SK-N-SH treated with all-trans-retinoic acid at 6 μM for 48 hours (cell line): ENCODE results near the gene POMGNT2.

Experiments
- ATAC-seq: fragments of 200-7000 bp; cut with Tn5 transposase; 3 replicates; pipeline ENCODE4 v1.9.1; 2020; ENCODE audit warnings: mild to moderate bottlenecking, moderate library complexity
- ARNTL ChIP-seq: fragments of 450-650 bp; formaldehyde crosslinking; IDR thresholded peaks from 2 replicates; pipeline ENCODE4 v1.5.0; 2020; ENCODE audit warnings: low read depth, mild to moderate bottlenecking, moderate library complexity, borderline replicate concordance
- CSDC2 ChIP-seq: fragments of 250-450 bp; sonication (Bioruptor Pico); IDR thresholded peaks from 2 replicates; pipeline ENCODE4 v1.5.0; 2020; ENCODE audit warnings: mild to moderate bottlenecking, moderate library complexity
- GLIS3 ChIP-seq: fragments of 250-450 bp; sonication (Bioruptor Pico); IDR thresholded peaks from 2 replicates; pipeline ENCODE4 v1.5.0; 2020; ENCODE audit warnings: mild to moderate bottlenecking, moderate library complexity
- OSR1 ChIP-seq: fragments of 250-450 bp; sonication (Bioruptor Pico); IDR thresholded peaks from 2 replicates; pipeline ENCODE4 v1.8.0; 2022; ENCODE audit warnings: moderate library complexity, mild to moderate bottlenecking, inconsistent platforms
- RARB ChIP-seq: fragments of 250-450 bp; sonication (Bioruptor Pico); IDR thresholded peaks from 2 replicates; pipeline ENCODE4 v1.8.0; 2021; ENCODE audit warnings: mild to moderate bottlenecking, moderate library complexity
- SNAI2 ChIP-seq: fragments of 250-450 bp; sonication (Bioruptor Pico); IDR thresholded peaks from 2 replicates; pipeline ENCODE4 v1.5.0; 2020; ENCODE audit warnings: mild to moderate bottlenecking, moderate library complexity
- TOX ChIP-seq: fragments of 250-450 bp; sonication (Bioruptor Pico); IDR thresholded peaks from 2 replicates; pipeline ENCODE4 v1.8.0; 2021; ENCODE audit warnings: mild to moderate bottlenecking, moderate library complexity, borderline replicate concordance
- ZC3H10 ChIP-seq: fragments of 250-450 bp; sonication (Bioruptor Pico); IDR thresholded peaks from 2 replicates; pipeline ENCODE4 v1.5.1; 2021; ENCODE audit warnings: mild to moderate bottlenecking, moderate library complexity
- ZFP3 ChIP-seq: fragments of 250-450 bp; sonication (Bioruptor Pico); IDR thresholded peaks from 2 replicates; pipeline ENCODE4 v1.5.0; 2020; ENCODE audit warnings: mild to moderate bottlenecking, moderate library complexity
- ZFP30 ChIP-seq: fragments of 450-650 bp; formaldehyde crosslinking; IDR thresholded peaks from 2 replicates; pipeline ENCODE4 v1.5.0; 2022; ENCODE audit warnings: mild to moderate bottlenecking, moderate library complexity
- ZNF8 ChIP-seq: fragments of 450-650 bp; formaldehyde crosslinking; IDR thresholded peaks from 2 replicates; pipeline ENCODE4 v1.5.0; 2020; ENCODE audit warnings: mild to moderate bottlenecking, moderate library complexity
- TF ChIP-seq, protein P1 (sequence below): fragments of 250-450 bp; sonication (Bioruptor Pico); IDR thresholded peaks from 2 replicates; pipeline ENCODE4 v1.5.0; 2020; ENCODE audit warnings: mild to moderate bottlenecking, moderate library complexity
- TF ChIP-seq, protein P2 (sequence below): fragments of 250-450 bp; sonication (Bioruptor Pico); IDR thresholded peaks from 2 replicates; pipeline ENCODE4 v1.8.0; 2020; ENCODE audit warnings: mild to moderate bottlenecking, moderate library complexity, borderline replicate concordance
- TF ChIP-seq, protein P3 (sequence below): fragments of 250-450 bp; sonication (Bioruptor Pico); IDR thresholded peaks from 2 replicates; pipeline ENCODE4 v1.8.0; 2021; ENCODE audit warnings: low read depth, mild to moderate bottlenecking, moderate library complexity, borderline replicate concordance
- TF ChIP-seq, protein P4 (sequence below): fragments of 250-450 bp; sonication (Bioruptor Pico); IDR thresholded peaks from 2 replicates; pipeline ENCODE4 v1.5.1; 2021; ENCODE audit warnings: mild to moderate bottlenecking, moderate library complexity

POMGNT2 gene

DNA sequence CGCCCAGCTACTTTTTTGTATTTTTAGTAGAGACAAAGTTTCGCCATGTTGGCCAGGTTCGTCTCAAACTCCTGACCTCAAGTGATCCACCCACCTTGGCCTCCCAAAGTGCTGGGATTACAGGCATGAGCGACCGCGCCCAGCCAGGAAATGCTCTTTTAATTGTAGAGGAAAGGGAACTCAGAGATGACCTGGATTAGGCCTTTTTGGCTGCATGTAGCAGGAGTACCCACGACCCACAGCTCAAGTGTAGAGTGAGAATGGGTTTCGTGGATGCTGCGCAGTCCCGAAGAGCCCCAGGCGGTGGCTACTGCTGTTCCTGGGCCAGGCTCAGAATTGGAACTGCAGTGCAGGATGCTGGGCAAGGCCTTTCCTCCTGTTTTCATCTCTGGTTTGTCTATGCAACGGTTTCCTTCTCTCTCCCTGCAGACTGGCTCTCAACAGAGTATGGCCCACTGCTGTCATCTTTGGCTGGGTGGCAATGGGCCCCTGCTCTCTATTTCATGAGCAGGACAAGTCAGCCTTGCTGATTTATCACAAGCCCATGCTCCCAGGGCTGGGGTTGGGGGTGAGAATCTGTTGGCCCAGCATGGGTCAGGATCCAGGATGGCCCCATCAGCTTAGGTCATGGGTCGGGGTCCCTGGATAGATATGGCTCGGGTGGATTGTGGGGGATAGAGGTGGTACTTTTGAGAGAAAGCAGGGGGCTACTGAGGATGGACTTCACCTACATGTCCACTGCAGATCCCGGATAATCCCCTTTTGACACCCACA lies 75.5 kb downstream of the POMGNT2 start:
- TF ChIP-seq, protein P1, sequence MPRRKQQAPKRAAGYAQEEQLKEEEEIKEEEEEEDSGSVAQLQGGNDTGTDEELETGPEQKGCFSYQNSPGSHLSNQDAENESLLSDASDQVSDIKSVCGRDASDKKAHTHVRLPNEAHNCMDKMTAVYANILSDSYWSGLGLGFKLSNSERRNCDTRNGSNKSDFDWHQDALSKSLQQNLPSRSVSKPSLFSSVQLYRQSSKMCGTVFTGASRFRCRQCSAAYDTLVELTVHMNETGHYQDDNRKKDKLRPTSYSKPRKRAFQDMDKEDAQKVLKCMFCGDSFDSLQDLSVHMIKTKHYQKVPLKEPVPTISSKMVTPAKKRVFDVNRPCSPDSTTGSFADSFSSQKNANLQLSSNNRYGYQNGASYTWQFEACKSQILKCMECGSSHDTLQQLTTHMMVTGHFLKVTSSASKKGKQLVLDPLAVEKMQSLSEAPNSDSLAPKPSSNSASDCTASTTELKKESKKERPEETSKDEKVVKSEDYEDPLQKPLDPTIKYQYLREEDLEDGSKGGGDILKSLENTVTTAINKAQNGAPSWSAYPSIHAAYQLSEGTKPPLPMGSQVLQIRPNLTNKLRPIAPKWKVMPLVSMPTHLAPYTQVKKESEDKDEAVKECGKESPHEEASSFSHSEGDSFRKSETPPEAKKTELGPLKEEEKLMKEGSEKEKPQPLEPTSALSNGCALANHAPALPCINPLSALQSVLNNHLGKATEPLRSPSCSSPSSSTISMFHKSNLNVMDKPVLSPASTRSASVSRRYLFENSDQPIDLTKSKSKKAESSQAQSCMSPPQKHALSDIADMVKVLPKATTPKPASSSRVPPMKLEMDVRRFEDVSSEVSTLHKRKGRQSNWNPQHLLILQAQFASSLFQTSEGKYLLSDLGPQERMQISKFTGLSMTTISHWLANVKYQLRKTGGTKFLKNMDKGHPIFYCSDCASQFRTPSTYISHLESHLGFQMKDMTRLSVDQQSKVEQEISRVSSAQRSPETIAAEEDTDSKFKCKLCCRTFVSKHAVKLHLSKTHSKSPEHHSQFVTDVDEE, result no peak
- TF ChIP-seq ZC3H10 (no peak), TOX (CRISPR knock-in tag) (no peak), ZFP30 (CRISPR knock-in tag) (no peak), ZFP3 (CRISPR knock-in tag) (no peak), ZNF8 (CRISPR knock-in tag) (no peak), CSDC2 (no peak), RARB (no peak), SNAI2 (CRISPR knock-in tag) (no peak), ARNTL (CRISPR knock-in tag) (no peak), OSR1 (CRISPR knock-in tag) (no peak), GLIS3 (CRISPR knock-in tag) (no peak)
- TF ChIP-seq, protein P2, sequence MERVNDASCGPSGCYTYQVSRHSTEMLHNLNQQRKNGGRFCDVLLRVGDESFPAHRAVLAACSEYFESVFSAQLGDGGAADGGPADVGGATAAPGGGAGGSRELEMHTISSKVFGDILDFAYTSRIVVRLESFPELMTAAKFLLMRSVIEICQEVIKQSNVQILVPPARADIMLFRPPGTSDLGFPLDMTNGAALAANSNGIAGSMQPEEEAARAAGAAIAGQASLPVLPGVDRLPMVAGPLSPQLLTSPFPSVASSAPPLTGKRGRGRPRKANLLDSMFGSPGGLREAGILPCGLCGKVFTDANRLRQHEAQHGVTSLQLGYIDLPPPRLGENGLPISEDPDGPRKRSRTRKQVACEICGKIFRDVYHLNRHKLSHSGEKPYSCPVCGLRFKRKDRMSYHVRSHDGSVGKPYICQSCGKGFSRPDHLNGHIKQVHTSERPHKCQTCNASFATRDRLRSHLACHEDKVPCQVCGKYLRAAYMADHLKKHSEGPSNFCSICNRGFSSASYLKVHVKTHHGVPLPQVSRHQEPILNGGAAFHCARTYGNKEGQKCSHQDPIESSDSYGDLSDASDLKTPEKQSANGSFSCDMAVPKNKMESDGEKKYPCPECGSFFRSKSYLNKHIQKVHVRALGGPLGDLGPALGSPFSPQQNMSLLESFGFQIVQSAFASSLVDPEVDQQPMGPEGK, result no peak
- TF ChIP-seq, protein P3, sequence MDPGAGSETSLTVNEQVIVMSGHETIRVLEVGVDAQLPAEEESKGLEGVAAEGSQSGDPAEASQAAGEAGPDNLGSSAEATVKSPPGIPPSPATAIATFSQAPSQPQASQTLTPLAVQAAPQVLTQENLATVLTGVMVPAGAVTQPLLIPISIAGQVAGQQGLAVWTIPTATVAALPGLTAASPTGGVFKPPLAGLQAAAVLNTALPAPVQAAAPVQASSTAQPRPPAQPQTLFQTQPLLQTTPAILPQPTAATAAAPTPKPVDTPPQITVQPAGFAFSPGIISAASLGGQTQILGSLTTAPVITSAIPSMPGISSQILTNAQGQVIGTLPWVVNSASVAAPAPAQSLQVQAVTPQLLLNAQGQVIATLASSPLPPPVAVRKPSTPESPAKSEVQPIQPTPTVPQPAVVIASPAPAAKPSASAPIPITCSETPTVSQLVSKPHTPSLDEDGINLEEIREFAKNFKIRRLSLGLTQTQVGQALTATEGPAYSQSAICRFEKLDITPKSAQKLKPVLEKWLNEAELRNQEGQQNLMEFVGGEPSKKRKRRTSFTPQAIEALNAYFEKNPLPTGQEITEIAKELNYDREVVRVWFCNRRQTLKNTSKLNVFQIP (CRISPR knock-in tag), result no peak
- TF ChIP-seq, protein P4, sequence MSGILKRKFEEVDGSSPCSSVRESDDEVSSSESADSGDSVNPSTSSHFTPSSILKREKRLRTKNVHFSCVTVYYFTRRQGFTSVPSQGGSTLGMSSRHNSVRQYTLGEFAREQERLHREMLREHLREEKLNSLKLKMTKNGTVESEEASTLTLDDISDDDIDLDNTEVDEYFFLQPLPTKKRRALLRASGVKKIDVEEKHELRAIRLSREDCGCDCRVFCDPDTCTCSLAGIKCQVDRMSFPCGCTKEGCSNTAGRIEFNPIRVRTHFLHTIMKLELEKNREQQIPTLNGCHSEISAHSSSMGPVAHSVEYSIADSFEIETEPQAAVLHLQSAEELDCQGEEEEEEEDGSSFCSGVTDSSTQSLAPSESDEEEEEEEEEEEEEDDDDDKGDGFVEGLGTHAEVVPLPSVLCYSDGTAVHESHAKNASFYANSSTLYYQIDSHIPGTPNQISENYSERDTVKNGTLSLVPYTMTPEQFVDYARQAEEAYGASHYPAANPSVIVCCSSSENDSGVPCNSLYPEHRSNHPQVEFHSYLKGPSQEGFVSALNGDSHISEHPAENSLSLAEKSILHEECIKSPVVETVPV (CRISPR knock-in tag), result no peak
- no peak for ATAC-seq
